ENCODE data around the gene KLK14.

KLK14 gene

GRCh38 chr19:51101171-51101865, 18.6 kb upstream of the KLK14 start:
- intact Hi-C loops (cut with DNase I; ENCODE audit: low total_unique reads): loop anchor here (10.0 kb wide), 1 partner anchor 1077 kb away; the partner anchor contains the start of genes VRK3 and ZNF473
- Histone ChIP-seq H3K4me1 (no peaks in the 10 kb centered on the region), H3K27ac (no peak overlapping the region), H3K4me3 (no peak overlapping the region), H3K36me3 (peaks cover 5 to 66% (median 41%) of the 10 kb centered on the region in 3 donors), H3K27me3 (no peaks in the 10 kb centered on the region), H3K9me3 (no peaks in the 10 kb centered on the region)
- no peak for TF ChIP-seq CTCF (IDR thresholded peaks at IDR 0.05)
- DNase-seq: no peak

GRCh38 chr19:51100601-51101000, 17.9 kb upstream of the KLK14 start:
- no peak overlapping the region for H3K27ac ChIP-seq
- peaks cover 5 to 66% (median 41%) of the 10 kb centered on the region in 3 donors for H3K36me3 ChIP-seq
- no peaks in the 10 kb centered on the region for H3K9me3 ChIP-seq
- intact Hi-C loops (cut with DNase I; ENCODE audit: low total_unique reads): loop anchor here (10.0 kb wide), 1 partner anchor 1076 kb away; the partner anchor contains the start of genes VRK3 and ZNF473
- H3K4me3 ChIP-seq: no peak overlapping the region
- DNase-seq: no peak
- H3K4me1 ChIP-seq: no peaks in the 10 kb centered on the region
- TF ChIP-seq CTCF (IDR thresholded peaks at IDR 0.05): no peak
- H3K27me3 ChIP-seq: no peaks in the 10 kb centered on the region

GRCh38 chr19:51099047-51099382, 16.3 kb upstream of the KLK14 start:
- DNase-seq: no peak
- Histone ChIP-seq H3K9me3 (no peaks in the 10 kb centered on the region), H3K27me3 (no peaks in the 10 kb centered on the region), H3K27ac (no peak overlapping the region), H3K4me1 (no peaks in the 10 kb centered on the region), H3K4me3 (no peak overlapping the region), H3K36me3 (peaks cover 5 to 54% (median 40%) of the 10 kb centered on the region in 3 donors)
- TF ChIP-seq CTCF (IDR thresholded peaks at IDR 0.05): no peak
- intact Hi-C loops (cut with DNase I; ENCODE audit: low total_unique reads): no loop called here

GRCh38 chr19:51098365-51099046, 15.8 kb upstream of the KLK14 start:
- no peak for TF ChIP-seq CTCF (IDR thresholded peaks at IDR 0.05)
- no peaks in the 10 kb centered on the region for H3K27me3 ChIP-seq
- H3K36me3 ChIP-seq: peaks cover 5 to 49% (median 35%) of the 10 kb centered on the region in 3 donors
- intact Hi-C loops (cut with DNase I; ENCODE audit: low total_unique reads): no loop called here
- H3K4me3 ChIP-seq: no peak overlapping the region
- no peak overlapping the region for H3K27ac ChIP-seq
- no peaks in the 10 kb centered on the region for H3K4me1 ChIP-seq
- H3K9me3 ChIP-seq: no peaks in the 10 kb centered on the region
- no peak for DNase-seq

GRCh38 chr19:51097796-51098195, 15.1 kb upstream of the KLK14 start:
- no peak for DNase-seq
- intact Hi-C loops (cut with DNase I; ENCODE audit: low total_unique reads): no loop called here
- Histone ChIP-seq H3K4me3 (no peak overlapping the region), H3K27ac (no peak overlapping the region), H3K4me1 (no peaks in the 10 kb centered on the region), H3K27me3 (no peaks in the 10 kb centered on the region), H3K36me3 (peaks cover 1 to 43% (median 29%) of the 10 kb centered on the region in 3 donors), H3K9me3 (no peaks in the 10 kb centered on the region)
- TF ChIP-seq CTCF (IDR thresholded peaks at IDR 0.05): no peak
